H1 (cell line): ENCODE data around the gene PPP4R1. TPM values are rescaled to one million over a fixed set of nuclear protein-coding genes. Genes with fewer than 3 reads are reported as not detected.

Source experiments
- CTCF ChIA-PET: fragments of 300-600 bp; sonication (Branson Sonifier 250); formaldehyde crosslinking; loops from one replicate; lab custom pipeline; 2021; ENCODE audit not compliant: partially characterized antibody; lab: Charles Lee
- POLR2A ChIA-PET: fragments of 300-600 bp; sonication (Branson Sonifier 250); formaldehyde crosslinking; loops from one replicate; lab custom pipeline; 2021; ENCODE audit warnings: inconsistent platforms; ENCODE audit not compliant: partially characterized antibody; lab: Charles Lee
- DNase-seq, 2 experiments: peaks; one replicate each; pipeline versions ENCODE4 v3.0.0 to v3.0.0-alpha.2; 2010 to 2022; ENCODE audit warnings: low spot score in 2 of 2, low read depth in 1 of 2, mixed read lengths in 1 of 2
- FAIRE-seq: peaks from 2 replicates; lab custom pipeline; 2011; peaks lifted over from hg19 to GRCh38; lab: Jason Lieb, UNC
- H2AFZ ChIP-seq: 2 replicates; pipeline ENCODE4 v1.8.1; 2012; ENCODE audit warnings: low read length, inconsistent platforms
- H2AK5ac ChIP-seq: 2 replicates; pipeline ENCODE4 v1.6.1; 2013; ENCODE audit warnings: low read depth, low read length
- H2BK120ac ChIP-seq: replicated peaks from 2 replicates; pipeline ENCODE3; 2013; ENCODE audit warnings: low read depth, low read length, inconsistent platforms
- H2BK12ac ChIP-seq: 2 replicates; pipeline ENCODE4 v1.6.1; 2013; ENCODE audit warnings: low read depth, low read length
- H2BK15ac ChIP-seq: 2 replicates; pipeline ENCODE4 v1.6.1; 2013; ENCODE audit warnings: low read length
- H2BK20ac ChIP-seq: 2 replicates; pipeline ENCODE4 v1.6.1; 2013; ENCODE audit warnings: low read length
- H2BK5ac ChIP-seq: 2 replicates; pipeline ENCODE4 v1.6.1; 2013; ENCODE audit warnings: low read depth, low read length
- H3K14ac ChIP-seq: 2 replicates; pipeline ENCODE4 v1.6.1; 2013; ENCODE audit warnings: inconsistent platforms; ENCODE audit not compliant: insufficient read length
- H3K18ac ChIP-seq: 2 replicates; pipeline ENCODE4 v1.6.1; 2013; ENCODE audit warnings: low read length; ENCODE audit errors: extremely low read depth
- H3K23ac ChIP-seq: 2 replicates; pipeline ENCODE4 v1.6.1; 2013; ENCODE audit warnings: inconsistent platforms; ENCODE audit not compliant: insufficient read length
- H3K23me2 ChIP-seq: 2 replicates; pipeline ENCODE4 v1.6.1; 2013; ENCODE audit warnings: low read depth, low read length
- H3K27ac ChIP-seq: 2 replicates; pipeline ENCODE4 v1.6.1; 2011; ENCODE audit warnings: low read depth, low read length, inconsistent platforms
- H3K27me3 ChIP-seq, 4 experiments: replicated peaks in 1 of 4; 1 replicate in 1 of 4; 2 replicates in 3 of 4; pipeline versions ENCODE4 v1.6.1 to v1.8.1; 2011 to 2013; ENCODE audit warnings: low read length in 3 of 4, mild to moderate bottlenecking in 3 of 4, inconsistent platforms in 2 of 4, mixed read lengths in 2 of 4, moderate library complexity in 1 of 4; ENCODE audit not compliant: control insufficient read depth in 3 of 4, insufficient read depth in 3 of 4; ENCODE audit errors: extremely low read depth in 1 of 4
- H3K36me3 ChIP-seq, 4 experiments: 2 replicates each; pipeline versions ENCODE4 v1.6.1 to v1.8.1; 2011 to 2013; ENCODE audit warnings: mild to moderate bottlenecking in 4 of 4, low read length in 3 of 4, moderate library complexity in 2 of 4, control low read depth in 1 of 4, inconsistent platforms in 1 of 4; ENCODE audit not compliant: insufficient read depth in 4 of 4, control insufficient read depth in 2 of 4
- H3K4ac ChIP-seq: replicated peaks from 2 replicates; pipeline ENCODE3; 2013; ENCODE audit warnings: low read length, low read depth, mixed read lengths, inconsistent platforms; ENCODE audit not compliant: insufficient read length
- H3K4me1 ChIP-seq, 4 experiments: replicated peaks in 1 of 4; 1 replicate in 1 of 4; 2 replicates in 3 of 4; pipeline versions ENCODE4 v1.6.1 to v1.8.1; 2011 to 2013; ENCODE audit warnings: low read length in 3 of 4, inconsistent platforms in 2 of 4, mixed read lengths in 1 of 4; ENCODE audit not compliant: insufficient read depth in 4 of 4, control insufficient read depth in 3 of 4
- H3K4me2 ChIP-seq, 2 experiments: 2 replicates each; pipeline versions ENCODE4 v1.6.1 to v1.8.1; 2011 to 2013; ENCODE audit warnings: low read depth in 2 of 2, low read length in 2 of 2, control low read depth in 1 of 2, inconsistent platforms in 1 of 2, mild to moderate bottlenecking in 1 of 2; ENCODE audit not compliant: insufficient read depth in 1 of 2
- H3K4me3 ChIP-seq, 4 experiments: fragments of 200-600, 300-600 bp in 1 of 4; sonication (generic), shearing (Covaris generic), sonication (Bioruptor Twin) in 1 of 4; 2 replicates each; pipeline versions ENCODE4 v1.5.1 to v1.8.1; 2011 to 2016; ENCODE audit warnings: low read length in 4 of 4, low read depth in 3 of 4, control low read depth in 2 of 4, inconsistent platforms in 2 of 4, mild to moderate bottlenecking in 2 of 4, mixed read lengths in 1 of 4, moderate library complexity in 1 of 4; ENCODE audit not compliant: insufficient read depth in 2 of 4; ENCODE audit errors: extremely low read depth in 1 of 4
- H3K56ac ChIP-seq: replicated peaks from 2 replicates; pipeline ENCODE3; 2013; ENCODE audit warnings: low read depth, mild to moderate bottlenecking, mixed read lengths, low read length, inconsistent platforms; ENCODE audit not compliant: insufficient read length
- H3K79me1 ChIP-seq: 2 replicates; pipeline ENCODE4 v1.6.1; 2013; ENCODE audit warnings: low read depth, low read length, control low read depth
- H3K79me2 ChIP-seq, 2 experiments: 2 replicates each; pipeline versions ENCODE4 v1.6.1 to v1.8.1; 2012 to 2013; ENCODE audit warnings: low read length in 2 of 2, mild to moderate bottlenecking in 2 of 2, inconsistent platforms in 1 of 2; ENCODE audit not compliant: insufficient read depth in 2 of 2, control insufficient read depth in 1 of 2
- H3K9ac ChIP-seq, 4 experiments: replicated peaks in 1 of 4; 1 replicate in 1 of 4; 2 replicates in 3 of 4; pipeline versions ENCODE4 v1.6.1 to v1.8.1; 2011 to 2013; ENCODE audit warnings: low read depth in 3 of 4, low read length in 3 of 4, control low read depth in 2 of 4, mild to moderate bottlenecking in 2 of 4, moderate library complexity in 2 of 4, inconsistent platforms in 1 of 4; ENCODE audit errors: extremely low read depth in 1 of 4
- H3K9me3 ChIP-seq, 2 experiments: 2 replicates each; pipeline versions ENCODE4 v1.6.1 to v1.8.1; 2012 to 2013; ENCODE audit warnings: mild to moderate bottlenecking in 2 of 2, moderate library complexity in 2 of 2, control low read depth in 1 of 2, inconsistent platforms in 1 of 2, low read depth in 1 of 2, low read length in 1 of 2, mixed read lengths in 1 of 2; ENCODE audit not compliant: insufficient read depth in 2 of 2
- H4K20me1 ChIP-seq, 2 experiments: replicated peaks in 1 of 2; 2 replicates each; pipeline versions ENCODE3 to v1.8.1; 2011 to 2013; ENCODE audit warnings: inconsistent platforms in 2 of 2, low read length in 2 of 2, mild to moderate bottlenecking in 1 of 2; ENCODE audit not compliant: insufficient read depth in 2 of 2, control insufficient read depth in 1 of 2
- H4K5ac ChIP-seq: 2 replicates; pipeline ENCODE4 v1.6.1; 2013; ENCODE audit warnings: low read length, low read depth, mixed read lengths, inconsistent platforms; ENCODE audit not compliant: insufficient read length
- H4K8ac ChIP-seq: 2 replicates; pipeline ENCODE4 v1.8.0; 2013; ENCODE audit warnings: mild to moderate bottlenecking, moderate library complexity, low read length, inconsistent platforms; ENCODE audit not compliant: insufficient read depth; ENCODE audit errors: extremely low read depth
- H4K91ac ChIP-seq: replicated peaks from 2 replicates; pipeline ENCODE3; 2013; ENCODE audit warnings: low read length, mixed read lengths, inconsistent platforms; ENCODE audit not compliant: insufficient read length
- EZH2 ChIP-seq: fragments of 200-600 bp; sonication (generic); IDR thresholded peaks from 2 replicates; pipeline ENCODE4 v1.7.1; 2012; ENCODE audit warnings: low read depth, mild to moderate bottlenecking, moderate library complexity, low read length, inconsistent platforms; ENCODE audit not compliant: severe bottlenecking
- JUN ChIP-seq: IDR thresholded peaks from 2 replicates; pipeline ENCODE4 v1.6.1; 2011; ENCODE audit warnings: low read depth, mild to moderate bottlenecking, improper control_type of control experiment, low read length
- SUZ12 ChIP-seq: fragments of 200-600 bp; sonication (generic); IDR thresholded peaks from 2 replicates; pipeline ENCODE4 v1.6.1; 2012; ENCODE audit warnings: mild to moderate bottlenecking, inconsistent platforms, low read length, moderate library complexity, mixed read lengths
- TAF7 ChIP-seq: optimal IDR thresholded peaks from 2 replicates; pipeline ENCODE3; 2011; ENCODE audit warnings: low read depth, mild to moderate bottlenecking, inconsistent platforms, low read length, moderate library complexity, borderline replicate concordance
- WGBS, 2 experiments: shearing (Covaris generic) in 1 of 2; methylation state at CpG; one replicate each; pipeline versions ENCODE4 v1.1.6 to v1.1.7; 2013 to 2015; ENCODE audit warnings: low lambda C conversion rate in 2 of 2, mixed read lengths in 2 of 2, inconsistent platforms in 1 of 2, low coverage in 1 of 2, missing lambda C conversion rate in 1 of 2; ENCODE audit not compliant: insufficient replicate concordance in 2 of 2, insufficient coverage in 1 of 2, insufficient read length in 1 of 2; ENCODE audit errors: extremely low coverage in 1 of 2, missing lambda C conversion rate in 1 of 2; 5-methylcytosine and 5-hydroxymethylcytosine counted together
- polyA plus RNA-seq, 7 experiments: library from polyadenylated mRNA; depleted of rRNA in 3 of 7; stranded (reverse) in 5 of 7; unstranded in 2 of 7; fragments of >200 nt in 5 of 7; fragments of 200-250 nt in 2 of 7; gene quantifications; 1 replicate in 5 of 7; 2 replicates in 1 of 7; 4 replicates in 1 of 7; pipeline versions ENCODE4 v1.2.1 to v1.2.3, GENCODE V29; 2011 to 2013; ENCODE audit warnings: missing spikeins in 2 of 7, mixed read lengths in 2 of 7
- total RNA-seq: library from RNA; stranded (reverse); fragmentation: NEBNext Ultra II Directional; extraction: Animal tissue kit (Norgen Biotek cat#: 25700); gene quantifications from 2 replicates; pipeline ENCODE4 v1.2.1, GENCODE V29; 2021

PPP4R1 gene
- total and polyA plus RNA-seq, 2 of the 8 experiments (the other 6 are each of a cell fraction or from before 2014, with no cell fraction given) = 67.4 to 96.1 TPM

GRCh38 chr18:9519399-9519798 is 95.0 kb downstream of the PPP4R1 start:
- Histone ChIP-seq H4K5ac (no peak overlapping the region), H3K56ac (no peak overlapping the region), H2BK12ac (no peak overlapping the region), H3K27me3 (no peaks in the 10 kb centered on the region), H3K9me3 (no peaks in the 10 kb centered on the region), H3K4ac (no peak overlapping the region), H3K23ac (no peak overlapping the region), H3K36me3 (peaks cover 3 to 9% (median 8%) of the 10 kb centered on the region in 4 experiments), H4K8ac (no peak overlapping the region), H3K4me2 (no peak overlapping the region), H3K14ac (no peak overlapping the region), H3K27ac (no peak overlapping the region), H2BK5ac (no peak overlapping the region), H3K23me2 (no peaks in the 10 kb centered on the region), H2BK15ac (no peak overlapping the region), H3K18ac (no peak overlapping the region), H2BK20ac (no peak overlapping the region), H4K91ac (no peak overlapping the region), H4K20me1 (peaks cover 0 to 2% of the 10 kb centered on the region in 2 experiments), H2BK120ac (no peak overlapping the region), H3K79me2 (no peaks in the 10 kb centered on the region), H3K4me3 (no peak overlapping the region), H2AFZ (no peak overlapping the region), H3K4me1 (no peaks in the 10 kb centered on the region), H2AK5ac (no peak overlapping the region), H3K79me1 (no peaks in the 10 kb centered on the region), H3K9ac (no peak overlapping the region)
- CTCF ChIA-PET = no interaction called here
- POLR2A ChIA-PET = no interaction called here
- 94% methylated on average over 1 of the region's 1 CpG; no CpG with 5 or more reads in 1 of the 2 experiments for whole genome bisulfite sequencing, 2 experiments
- TF ChIP-seq EZH2 (no peak), JUN (no peak), SUZ12 (no peak), TAF7 (no peak)
- DNase-seq = no peak
- no peak for FAIRE-seq
